Neutrophil (primary cell): ENCODE data around the gene MXD1.

Source experiments
- H3K27ac ChIP-seq: fragments of 200-600 bp; sonication (generic); 2 replicates; pipeline ENCODE4 v1.5.1; 2016; ENCODE audit warnings: mild to moderate bottlenecking, moderate library complexity
- H3K27me3 ChIP-seq: fragments of 200-600 bp; sonication (generic); 2 replicates; pipeline ENCODE4 v1.6.0; 2016; ENCODE audit warnings: mild to moderate bottlenecking
- H3K36me3 ChIP-seq: fragments of 200-600 bp; sonication (generic); 2 replicates; pipeline ENCODE4 v1.5.1; 2017
- H3K4me1 ChIP-seq, 2 experiments: fragments of 200-600 bp in 1 of 2; sonication (generic) in 1 of 2; 1 replicate in 1 of 2; 2 replicates in 1 of 2; pipeline versions ENCODE4 v1.5.1 to v1.6.1; 2013 to 2016; ENCODE audit warnings: low read depth in 1 of 2, low read length in 1 of 2, mild to moderate bottlenecking in 1 of 2, moderate library complexity in 1 of 2; ENCODE audit not compliant: control insufficient read depth in 1 of 2, insufficient read depth in 1 of 2
- H3K4me3 ChIP-seq, 2 experiments: fragments of 200-600 bp in 1 of 2; sonication (generic) in 1 of 2; 1 replicate in 1 of 2; 2 replicates in 1 of 2; pipeline ENCODE4 v1.5.1; 2013 to 2016; ENCODE audit warnings: low read depth in 1 of 2, low read length in 1 of 2, mild to moderate bottlenecking in 1 of 2, moderate library complexity in 1 of 2
- H3K9me3 ChIP-seq: fragments of 200-600 bp; sonication (generic); 2 replicates; pipeline ENCODE4 v1.5.1; 2016
- TF ChIP-seq, protein P1 (sequence below): fragments of 200-600 bp; sonication (generic); IDR thresholded peaks from 2 replicates; pipeline ENCODE4 v1.5.1; 2016; ENCODE audit warnings: antibody characterized with exemption

The MXD1 gene

DNA sequence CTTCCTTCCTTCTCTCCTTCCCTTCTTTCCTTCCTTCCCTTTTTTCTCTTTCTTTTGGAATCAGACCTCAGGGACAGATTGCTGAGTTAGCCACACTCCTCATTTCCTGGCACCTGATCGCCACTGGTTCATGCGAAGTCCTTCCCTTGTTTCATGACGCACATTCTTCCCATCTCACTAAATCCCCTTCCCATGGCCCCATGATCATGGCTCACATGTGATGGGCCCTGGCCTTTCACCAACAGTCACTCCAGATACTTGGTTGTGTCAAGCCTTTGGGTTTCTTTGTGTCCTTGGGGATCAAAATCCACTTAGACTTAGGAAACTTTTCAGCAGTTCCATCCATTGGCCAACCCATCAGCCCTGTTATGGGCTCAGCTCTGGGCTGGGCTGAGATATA lies 70.3 kb downstream of the MXD1 start:
- Histone ChIP-seq H3K27me3 (no peaks in the 10 kb centered on the region), H3K36me3 (no peaks in the 10 kb centered on the region), H3K27ac (peak overlapping the region; percentile 100), H3K4me1 (peaks cover 76 to 88% of the 10 kb centered on the region in 2 experiments), H3K9me3 (no peaks in the 10 kb centered on the region), H3K4me3 (peak overlapping the region in 1 of 2 experiments; percentile 34)
- TF ChIP-seq, protein P1, sequence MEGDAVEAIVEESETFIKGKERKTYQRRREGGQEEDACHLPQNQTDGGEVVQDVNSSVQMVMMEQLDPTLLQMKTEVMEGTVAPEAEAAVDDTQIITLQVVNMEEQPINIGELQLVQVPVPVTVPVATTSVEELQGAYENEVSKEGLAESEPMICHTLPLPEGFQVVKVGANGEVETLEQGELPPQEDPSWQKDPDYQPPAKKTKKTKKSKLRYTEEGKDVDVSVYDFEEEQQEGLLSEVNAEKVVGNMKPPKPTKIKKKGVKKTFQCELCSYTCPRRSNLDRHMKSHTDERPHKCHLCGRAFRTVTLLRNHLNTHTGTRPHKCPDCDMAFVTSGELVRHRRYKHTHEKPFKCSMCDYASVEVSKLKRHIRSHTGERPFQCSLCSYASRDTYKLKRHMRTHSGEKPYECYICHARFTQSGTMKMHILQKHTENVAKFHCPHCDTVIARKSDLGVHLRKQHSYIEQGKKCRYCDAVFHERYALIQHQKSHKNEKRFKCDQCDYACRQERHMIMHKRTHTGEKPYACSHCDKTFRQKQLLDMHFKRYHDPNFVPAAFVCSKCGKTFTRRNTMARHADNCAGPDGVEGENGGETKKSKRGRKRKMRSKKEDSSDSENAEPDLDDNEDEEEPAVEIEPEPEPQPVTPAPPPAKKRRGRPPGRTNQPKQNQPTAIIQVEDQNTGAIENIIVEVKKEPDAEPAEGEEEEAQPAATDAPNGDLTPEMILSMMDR = no peak

DNA sequence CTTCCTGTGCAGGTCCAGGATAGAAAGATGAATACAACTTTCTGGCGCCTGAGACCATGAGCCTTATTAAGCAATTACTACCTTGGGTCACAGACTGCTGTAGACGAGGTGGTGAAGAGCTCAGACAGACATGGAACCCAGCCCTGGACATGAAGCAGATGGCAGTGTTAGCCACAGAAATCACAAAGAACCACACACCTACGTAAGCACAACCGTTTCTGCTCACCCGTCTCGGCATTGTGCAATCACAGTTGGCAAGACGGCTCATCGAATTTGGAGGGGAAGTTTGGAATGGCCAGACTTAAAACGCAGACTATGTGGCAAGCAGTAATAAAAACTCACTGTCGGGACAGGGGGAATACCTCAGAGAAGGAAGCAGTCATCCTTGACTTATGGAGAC lies 70.8 kb downstream of the MXD1 start:
- Histone ChIP-seq H3K4me3 (peak overlapping the region in 1 of 2 experiments; percentile 34), H3K27ac (peak overlapping the region; percentile 100), H3K27me3 (no peaks in the 10 kb centered on the region)

DNA sequence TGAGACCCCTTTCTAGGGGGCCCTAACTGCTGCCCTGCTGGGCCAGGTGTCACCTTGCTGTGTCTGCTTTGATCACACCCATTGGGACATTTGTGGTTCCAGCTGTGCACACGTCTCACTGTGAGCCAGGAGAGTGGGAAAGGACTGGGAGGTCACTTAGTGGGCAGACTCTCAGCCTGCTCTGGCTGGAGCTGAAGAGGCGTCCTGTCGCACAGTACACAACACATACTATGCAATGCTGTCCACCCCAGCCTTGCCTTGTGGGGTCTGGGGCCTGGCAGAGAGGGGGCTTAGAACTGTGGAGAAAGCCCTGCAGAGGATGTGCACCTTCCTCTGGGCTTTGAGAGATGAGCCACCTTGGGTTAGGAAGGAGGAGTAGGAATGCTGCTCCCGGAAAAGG lies 71.8 kb downstream of the MXD1 start:
- Histone ChIP-seq H3K4me1 (peaks cover 72 to 73% of the 10 kb centered on the region in 2 experiments), H3K27me3 (no peaks in the 10 kb centered on the region), H3K9me3 (no peaks in the 10 kb centered on the region), H3K36me3 (no peaks in the 10 kb centered on the region), H3K4me3 (no peak overlapping the region), H3K27ac (peak overlapping the region; percentile 100)
- TF ChIP-seq, protein P1 = no peak

More for the DNA sequence above, 70.8 kb downstream of the MXD1 start:
- TF ChIP-seq, protein P1 = peak; percentile 69
- H3K36me3 ChIP-seq = no peaks in the 10 kb centered on the region
- H3K4me1 ChIP-seq = peaks cover 73 to 83% of the 10 kb centered on the region in 2 experiments
- no peaks in the 10 kb centered on the region for H3K9me3 ChIP-seq

DNA sequence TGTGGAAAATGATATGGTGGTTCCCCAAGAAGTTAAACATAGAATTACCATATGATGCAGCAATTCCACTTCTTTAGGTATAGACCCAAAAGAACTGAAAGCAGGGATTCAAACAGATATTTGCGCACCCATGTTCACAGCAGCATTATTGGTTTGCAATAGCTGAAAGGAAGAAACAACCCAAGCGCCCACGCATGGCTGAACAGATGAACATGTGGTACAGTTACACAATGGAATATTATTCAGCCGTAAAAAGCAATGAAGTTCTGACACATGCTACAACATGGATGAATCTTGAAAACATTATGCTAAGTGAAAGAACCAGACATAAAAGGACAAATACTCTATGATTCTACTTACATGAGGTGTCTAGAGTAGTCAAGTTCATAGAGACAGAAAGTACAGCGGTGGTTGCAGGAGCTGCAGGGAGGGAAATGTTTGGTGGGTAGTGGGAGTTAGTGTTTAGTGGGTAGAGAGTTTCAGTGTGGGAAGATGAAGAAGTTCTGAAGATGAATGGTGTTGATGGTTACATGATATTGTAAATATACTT lies 73.3 kb downstream of the MXD1 start:
- H3K4me1 ChIP-seq = peaks cover 57 to 68% of the 10 kb centered on the region in 2 experiments
- H3K27ac ChIP-seq = peak overlapping the region; percentile 100
- H3K27me3 ChIP-seq = no peaks in the 10 kb centered on the region
- no peak overlapping the region for H3K4me3 ChIP-seq
- TF ChIP-seq, protein P1 = no peak
- H3K9me3 ChIP-seq = no peaks in the 10 kb centered on the region
- peaks cover 4% of the 10 kb centered on the region for H3K36me3 ChIP-seq

DNA sequence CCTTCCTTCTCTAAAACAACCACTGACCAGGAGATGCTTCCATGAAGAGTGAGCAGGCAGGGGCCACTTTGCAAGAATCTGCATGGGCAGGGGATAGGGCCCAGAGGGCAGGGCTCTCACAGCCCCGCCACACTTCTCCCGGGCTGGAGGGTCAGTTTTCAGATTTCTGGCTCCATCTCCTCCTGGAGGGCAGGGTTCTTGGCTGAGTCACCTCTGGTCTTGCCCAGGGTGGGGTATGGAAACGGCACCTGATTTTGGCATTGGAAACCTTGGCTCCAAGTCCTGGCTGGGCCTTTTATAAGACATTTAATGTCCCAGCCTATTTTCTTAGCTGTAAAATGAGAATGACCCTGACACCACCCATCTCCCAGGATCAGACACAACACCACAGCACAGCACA lies 74.1 kb downstream of the MXD1 start:
- H3K4me3 ChIP-seq = no peak overlapping the region
- peaks cover 49 to 64% of the 10 kb centered on the region in 2 experiments for H3K4me1 ChIP-seq
- H3K27ac ChIP-seq = peak overlapping the region; percentile 100
- no peaks in the 10 kb centered on the region for H3K27me3 ChIP-seq
- H3K9me3 ChIP-seq = no peaks in the 10 kb centered on the region
- TF ChIP-seq, protein P1 = no peak
- peaks cover 13% of the 10 kb centered on the region for H3K36me3 ChIP-seq
